Spleen (tissue), 7 donors: Measurements from ENCODE around the gene POLR2H.

ENCODE experiments used
- POLR2A ChIP-seq, 3 donors: fragments of 450-650 bp; IDR thresholded peaks; one replicate each; pipeline ENCODE4 v1.5.1; 2017; ENCODE audit warnings: antibody characterized with exemption in 3 of 3, mild to moderate bottlenecking in 1 of 3
- POLR2AphosphoS5 ChIP-seq, 3 donors: sonication (generic); formaldehyde crosslinking; IDR thresholded peaks; one replicate each; pipeline ENCODE4 v1.5.1; 2017; ENCODE audit warnings: antibody characterized with exemption in 3 of 3
- TF ChIP-seq, protein P1 (sequence below), 11 experiments: fragments of 200-600 bp in 7 of 11; fragments of 450-650 bp in 4 of 11; sonication (generic) in 4 of 11; IDR thresholded peaks in 8 of 11; conservative IDR thresholded peaks in 3 of 11; 1 replicate in 7 of 11; 2 replicates in 4 of 11; pipeline versions ENCODE4 v1.4.0 to v1.8.0; 2016 to 2021; ENCODE audit warnings: antibody characterized with exemption in 11 of 11, inconsistent platforms in 4 of 11, mild to moderate bottlenecking in 1 of 11
- donor health status: DM: no; HTN: no; CAD: no; lungs with moderate emphysema.
- donor health status: DM: no; HTN: no; CAD: no.
- donor health status: DM: no; HTN: no; CAD: no.

DNA sequence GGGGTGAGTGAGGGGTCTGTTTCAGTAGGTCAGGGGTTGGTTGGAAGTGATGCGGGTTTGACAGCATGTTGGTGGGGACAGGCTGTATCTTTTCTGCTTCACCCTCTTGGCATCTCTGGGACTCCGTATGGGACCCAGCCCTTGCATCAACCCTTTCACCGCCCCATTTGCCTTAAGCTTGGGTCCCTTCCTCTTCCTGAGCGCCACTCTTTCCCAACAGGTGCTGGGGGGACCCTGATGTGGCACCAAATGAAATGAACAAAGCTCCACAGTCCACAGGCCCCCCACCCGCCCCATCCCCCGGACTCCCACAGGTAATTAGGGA lies 46.0 kb upstream of the POLR2H start:
- TF ChIP-seq, protein P1, sequence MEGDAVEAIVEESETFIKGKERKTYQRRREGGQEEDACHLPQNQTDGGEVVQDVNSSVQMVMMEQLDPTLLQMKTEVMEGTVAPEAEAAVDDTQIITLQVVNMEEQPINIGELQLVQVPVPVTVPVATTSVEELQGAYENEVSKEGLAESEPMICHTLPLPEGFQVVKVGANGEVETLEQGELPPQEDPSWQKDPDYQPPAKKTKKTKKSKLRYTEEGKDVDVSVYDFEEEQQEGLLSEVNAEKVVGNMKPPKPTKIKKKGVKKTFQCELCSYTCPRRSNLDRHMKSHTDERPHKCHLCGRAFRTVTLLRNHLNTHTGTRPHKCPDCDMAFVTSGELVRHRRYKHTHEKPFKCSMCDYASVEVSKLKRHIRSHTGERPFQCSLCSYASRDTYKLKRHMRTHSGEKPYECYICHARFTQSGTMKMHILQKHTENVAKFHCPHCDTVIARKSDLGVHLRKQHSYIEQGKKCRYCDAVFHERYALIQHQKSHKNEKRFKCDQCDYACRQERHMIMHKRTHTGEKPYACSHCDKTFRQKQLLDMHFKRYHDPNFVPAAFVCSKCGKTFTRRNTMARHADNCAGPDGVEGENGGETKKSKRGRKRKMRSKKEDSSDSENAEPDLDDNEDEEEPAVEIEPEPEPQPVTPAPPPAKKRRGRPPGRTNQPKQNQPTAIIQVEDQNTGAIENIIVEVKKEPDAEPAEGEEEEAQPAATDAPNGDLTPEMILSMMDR (IDR thresholded peaks at IDR 0.05 in 8 of 11, conservative IDR thresholded peaks at IDR 0.05 in 3 of 11) = no peak
- TF ChIP-seq POLR2AphosphoS5 (IDR thresholded peaks at IDR 0.05) = no peak
- no peak for TF ChIP-seq POLR2A (IDR thresholded peaks at IDR 0.05)
